ENCODE results near the gene CALD1. TPM values are rescaled to one million over a fixed set of nuclear protein-coding genes. Genes with fewer than 3 reads are reported as not detected.

Gene CALD1
- total RNA-seq, 1 experiment from 2014 or later = 107 TPM

- WGBS (ENCODE audit: extremely low coverage, insufficient read length, low lambda C conversion rate) = no CpG with 5 or more reads among the region's 3 CpGs
- H3K4me2 ChIP-seq (ENCODE audit: insufficient read depth, insufficient read length, low read length) = no peak overlapping the region
- no peak overlapping the region for H4K91ac ChIP-seq (ENCODE audit: insufficient read length, low read depth, low read length)
- H3K9me3 Mint-ChIP-seq = no peaks in the 10 kb centered on the region
- no peak overlapping the region for H2AK5ac ChIP-seq (ENCODE audit: insufficient read length, low read length)
- no peak overlapping the region for H3K27ac ChIP-seq (ENCODE audit: insufficient read length, low read depth, low read length)
- H3K4me1 ChIP-seq (ENCODE audit: insufficient read depth, low read length) = peaks cover 12% of the 10 kb centered on the region
- H3K23me2 ChIP-seq (ENCODE audit: insufficient read length, low read depth, low read length, poor library complexity, severe bottlenecking) = no peaks in the 10 kb centered on the region
- no peak overlapping the region for H3K14ac ChIP-seq (ENCODE audit: insufficient read depth, low read length)
- H3K36me3 Mint-ChIP-seq (ENCODE audit: insufficient read depth in 1 of 3, low read depth in 3 of 3) = peaks cover 0 to 15% (median 2%) of the 10 kb centered on the region in 3 experiments; a peak in 3 of 7 replicates
- no peak overlapping the region for H2AFZ ChIP-seq (ENCODE audit: low read length)
- H2BK5ac ChIP-seq (ENCODE audit: insufficient read length, low read length) = no peak overlapping the region
- H3K9ac ChIP-seq (ENCODE audit: extremely low read depth, insufficient read length, low read length) = no peak overlapping the region
- TF ChIP-seq CTCF (conservative IDR thresholded peaks at IDR 0.05) = no peak
- H2BK20ac ChIP-seq (ENCODE audit: low read depth, low read length, poor library complexity, severe bottlenecking) = no peak overlapping the region
- no peaks in the 10 kb centered on the region for H3K27me3 ChIP-seq (ENCODE audit: insufficient read depth, low read length)
- H3K9me3 ChIP-seq (ENCODE audit: control insufficient read depth, low read depth, low read length) = no peaks in the 10 kb centered on the region
- H4K8ac ChIP-seq (replicated peaks; ENCODE audit: insufficient read length, low read depth, low read length) = no peak overlapping the region
- no peaks in the 10 kb centered on the region for H3K27me3 Mint-ChIP-seq (ENCODE audit: low read depth)
- H3K27ac Mint-ChIP-seq = no peak overlapping the region
- H3K4me1 Mint-ChIP-seq = peaks cover 16 to 18% of the 10 kb centered on the region in 2 experiments
- no peak overlapping the region for H3K4me3 Mint-ChIP-seq
- no peaks in the 10 kb centered on the region for H4K20me1 ChIP-seq (ENCODE audit: control insufficient read depth, insufficient read depth, insufficient read length)
- H2BK15ac ChIP-seq (ENCODE audit: low read depth, low read length) = no peak overlapping the region
- no peak overlapping the region for H2BK120ac ChIP-seq (ENCODE audit: low read depth, low read length, poor library complexity, severe bottlenecking)
- H2BK12ac ChIP-seq (ENCODE audit: insufficient read length, low read depth, low read length) = no peak overlapping the region
- no peak overlapping the region for H3K23ac ChIP-seq (ENCODE audit: insufficient read length, low read depth, low read length)
- no peak overlapping the region for H3T11ph ChIP-seq (ENCODE audit: low read length)
- H3K18ac ChIP-seq (ENCODE audit: insufficient read length, low read depth, low read length) = no peak overlapping the region
- no peaks in the 10 kb centered on the region; the same call in 1 of the 2 replicates for H3K79me2 ChIP-seq (ENCODE audit: insufficient read depth, low read length)
- no peak overlapping the region for H3K4ac ChIP-seq (ENCODE audit: low read depth, low read length)
- H4K5ac ChIP-seq (ENCODE audit: insufficient read length, low read depth, low read length) = no peak overlapping the region
- DNase-seq = no peak
- H3K79me1 ChIP-seq (ENCODE audit: insufficient read depth, low read depth, low read length, poor library complexity, severe bottlenecking) = no peaks in the 10 kb centered on the region
- H3K56ac ChIP-seq (ENCODE audit: insufficient read length, low read depth, low read length) = no peak overlapping the region
Measured at GRCh38 chr7:134851141-134851540, 71.7 kb downstream of the CALD1 start.

All from H9 (cell line).